K562 (cell line): ENCODE measurements around the gene BCL2L12. TPM values are rescaled to one million over a fixed set of nuclear protein-coding genes. Genes with fewer than 3 reads are reported as not detected.

Source experiments
- CHD2 ChIP-seq: IDR thresholded peaks from 2 replicates; pipeline ENCODE4 v1.6.1; 2011; ENCODE audit warnings: low read depth, low read length
- ELF1 ChIP-seq: fragments of 200-800 bp; sonication (Bioruptor generic); IDR thresholded peaks from 2 replicates; pipeline ENCODE4 v1.6.1; 2016; ENCODE audit warnings: missing genetic modification characterization, missing compliant biosample characterization
- EP400 ChIP-seq: fragments of 450-650 bp; IDR thresholded peaks from 2 replicates; pipeline ENCODE4 v1.6.1; 2017; ENCODE audit warnings: antibody characterized with exemption, mild to moderate bottlenecking, moderate library complexity
- HMG20B ChIP-seq: fragments of 250-450 bp; sonication (Bioruptor Pico); IDR thresholded peaks from 2 replicates; pipeline ENCODE4 v1.5.0; 2021; ENCODE audit warnings: mild to moderate bottlenecking
- KAT7 ChIP-seq: sonication (generic); formaldehyde crosslinking; IDR thresholded peaks from 2 replicates; pipeline ENCODE4 v1.8.0; 2022; ENCODE audit warnings: missing genetic modification reagents, mild to moderate bottlenecking, borderline replicate concordance
- NR2C1 ChIP-seq, 2 experiments: fragments of 450-650 bp; IDR thresholded peaks; 2 replicates each; pipeline ENCODE4 v1.6.1; 2017; ENCODE audit warnings: mild to moderate bottlenecking in 2 of 2, antibody characterized with exemption in 1 of 2, inconsistent platforms in 1 of 2, missing compliant biosample characterization in 1 of 2, missing genetic modification characterization in 1 of 2
- TRIM28 ChIP-seq: fragments of 450-650 bp; IDR thresholded peaks from 2 replicates; pipeline ENCODE4 v1.6.1; 2017
- ZNF232 ChIP-seq: sonication (generic); formaldehyde crosslinking; IDR thresholded peaks from 2 replicates; pipeline ENCODE4 v1.8.0; 2022; ENCODE audit warnings: mild to moderate bottlenecking, missing genetic modification reagents
- polyA plus RNA-seq, 8 experiments: library from polyadenylated mRNA; depleted of rRNA in 4 of 8; stranded (reverse) in 5 of 8; unstranded in 3 of 8; fragments of >200 nt; fragmentation: Nextera tagmentation in 2 of 8; fragmentation: Illumina TruSeq in 1 of 8; extraction: Ambion mirVana in 2 of 8; extraction: Trizol in 1 of 8; gene quantifications; 2 replicates each; pipeline versions ENCODE4 v1.2.1 to v1.2.3, GENCODE V29; 2011 to 2014; ENCODE audit warnings: inconsistent platforms in 1 of 8, missing spikeins in 1 of 8
- total RNA-seq, 7 experiments: library from RNA; depleted of rRNA in 6 of 7; stranded (reverse); fragments of >200 nt in 6 of 7; fragmentation: Illumina TruSeq in 2 of 7; extraction: Trizol in 2 of 7; gene quantifications; 2 replicates each; pipeline versions ENCODE4 v1.2.1 to v1.2.3, GENCODE V29; 2011 to 2021; ENCODE audit warnings: low replicate concordance in 1 of 7
- TF ChIP-seq, protein P1 (sequence below): conservative IDR thresholded peaks from 2 replicates; pipeline ENCODE4 v1.6.1; 2011; ENCODE audit warnings: low read depth, mild to moderate bottlenecking, low read length; ENCODE audit not compliant: control insufficient read depth
- TF ChIP-seq, protein P2 (sequence below): fragments of 250-450 bp; sonication (Bioruptor Pico); IDR thresholded peaks from 2 replicates; pipeline ENCODE4 v1.8.0; 2021; ENCODE audit warnings: moderate library complexity, mild to moderate bottlenecking, inconsistent platforms
- TF ChIP-seq, protein P3 (sequence below): fragments of 250-450 bp; sonication (Bioruptor Pico); IDR thresholded peaks from 2 replicates; pipeline ENCODE4 v1.6.1; 2021; ENCODE audit warnings: mild to moderate bottlenecking
- TF ChIP-seq, protein P4 (sequence below): fragments of 250-450 bp; sonication (Bioruptor Pico); IDR thresholded peaks from 2 replicates; pipeline ENCODE4 v1.5.0; 2022; ENCODE audit warnings: mild to moderate bottlenecking
- TF ChIP-seq, protein P5 (sequence below): fragments of 150-350 bp; IDR thresholded peaks from 2 replicates; pipeline ENCODE4 v1.6.1; 2014; ENCODE audit warnings: low read depth, mild to moderate bottlenecking, low read length, borderline replicate concordance
- TF ChIP-seq, protein P6 (sequence below): fragments of 200-400 bp; formaldehyde crosslinking; IDR thresholded peaks from 2 replicates; pipeline ENCODE4 v1.6.1; 2017; ENCODE audit warnings: mild to moderate bottlenecking, low read depth, low read length, moderate library complexity

Gene BCL2L12
- total and polyA plus RNA-seq, 9 of the 15 experiments (the other 6 are each of a cell fraction or from before 2014, with no cell fraction given): 7.4 to 263 (median 81.2) TPM

DNA sequence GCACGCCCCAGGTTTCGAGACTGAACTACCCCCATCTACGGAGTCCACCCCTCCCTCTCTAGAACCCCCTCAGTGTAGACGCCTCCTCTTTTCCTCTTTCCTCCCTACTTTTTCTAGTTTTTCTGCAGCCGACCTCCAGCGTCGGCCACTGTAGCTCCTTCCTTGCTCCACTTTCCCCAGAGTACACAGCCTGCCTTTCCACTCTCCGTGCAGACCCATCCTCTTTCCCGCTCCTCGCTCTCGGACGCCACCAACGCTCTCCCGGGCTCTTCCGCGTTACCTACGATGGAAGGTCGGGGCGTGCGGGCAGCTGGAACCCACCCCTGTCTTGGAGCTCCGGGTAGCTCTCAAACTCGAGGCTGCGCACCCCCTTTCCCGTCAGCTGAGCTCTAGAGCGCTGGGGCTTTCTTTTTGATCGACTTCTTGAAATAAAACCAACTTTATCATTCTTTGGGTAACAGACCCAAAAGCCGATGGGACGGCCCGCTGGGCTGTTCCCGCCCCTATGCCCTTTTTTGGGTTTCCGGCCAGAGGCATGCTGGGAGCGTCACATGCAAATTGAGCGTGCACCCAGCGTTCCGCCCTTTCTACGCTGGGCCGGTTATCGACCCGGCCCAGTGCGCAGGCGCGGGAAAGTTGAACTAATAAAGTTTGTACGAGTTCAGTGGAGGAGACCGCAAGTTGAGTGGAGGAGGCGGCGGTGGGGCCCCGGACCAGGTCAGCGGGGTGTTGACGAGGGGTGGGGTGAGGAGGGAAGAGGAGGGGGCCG, at the start of gene BCL2L12, which contains the start of gene IRF3 (continued):
- TF ChIP-seq, protein P1, sequence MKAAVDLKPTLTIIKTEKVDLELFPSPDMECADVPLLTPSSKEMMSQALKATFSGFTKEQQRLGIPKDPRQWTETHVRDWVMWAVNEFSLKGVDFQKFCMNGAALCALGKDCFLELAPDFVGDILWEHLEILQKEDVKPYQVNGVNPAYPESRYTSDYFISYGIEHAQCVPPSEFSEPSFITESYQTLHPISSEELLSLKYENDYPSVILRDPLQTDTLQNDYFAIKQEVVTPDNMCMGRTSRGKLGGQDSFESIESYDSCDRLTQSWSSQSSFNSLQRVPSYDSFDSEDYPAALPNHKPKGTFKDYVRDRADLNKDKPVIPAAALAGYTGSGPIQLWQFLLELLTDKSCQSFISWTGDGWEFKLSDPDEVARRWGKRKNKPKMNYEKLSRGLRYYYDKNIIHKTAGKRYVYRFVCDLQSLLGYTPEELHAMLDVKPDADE: no peak
- TF ChIP-seq, protein P2, sequence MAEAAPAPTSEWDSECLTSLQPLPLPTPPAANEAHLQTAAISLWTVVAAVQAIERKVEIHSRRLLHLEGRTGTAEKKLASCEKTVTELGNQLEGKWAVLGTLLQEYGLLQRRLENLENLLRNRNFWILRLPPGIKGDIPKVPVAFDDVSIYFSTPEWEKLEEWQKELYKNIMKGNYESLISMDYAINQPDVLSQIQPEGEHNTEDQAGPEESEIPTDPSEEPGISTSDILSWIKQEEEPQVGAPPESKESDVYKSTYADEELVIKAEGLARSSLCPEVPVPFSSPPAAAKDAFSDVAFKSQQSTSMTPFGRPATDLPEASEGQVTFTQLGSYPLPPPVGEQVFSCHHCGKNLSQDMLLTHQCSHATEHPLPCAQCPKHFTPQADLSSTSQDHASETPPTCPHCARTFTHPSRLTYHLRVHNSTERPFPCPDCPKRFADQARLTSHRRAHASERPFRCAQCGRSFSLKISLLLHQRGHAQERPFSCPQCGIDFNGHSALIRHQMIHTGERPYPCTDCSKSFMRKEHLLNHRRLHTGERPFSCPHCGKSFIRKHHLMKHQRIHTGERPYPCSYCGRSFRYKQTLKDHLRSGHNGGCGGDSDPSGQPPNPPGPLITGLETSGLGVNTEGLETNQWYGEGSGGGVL (CRISPR knock-in tag): no peak
- TF ChIP-seq, protein P3, sequence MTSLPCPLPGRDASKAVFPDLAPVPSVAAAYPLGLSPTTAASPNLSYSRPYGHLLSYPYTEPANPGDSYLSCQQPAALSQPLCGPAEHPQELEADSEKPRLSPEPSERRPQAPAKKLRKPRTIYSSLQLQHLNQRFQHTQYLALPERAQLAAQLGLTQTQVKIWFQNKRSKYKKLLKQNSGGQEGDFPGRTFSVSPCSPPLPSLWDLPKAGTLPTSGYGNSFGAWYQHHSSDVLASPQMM (CRISPR knock-in tag): no peak
- TF ChIP-seq ZNF232 (no peak), EP400 (peak; percentile 82), HMG20B (CRISPR knock-in tag) (no peak), ELF1 (tag) (peak; percentile 89), NR2C1 (IDR thresholded peaks at IDR 0.05) (no peak), NR2C1 (tag; IDR thresholded peaks at IDR 0.05) (no peak), KAT7 (CRISPR knock-in tag) (no peak), CHD2 (no peak), TRIM28 (no peak)
- TF ChIP-seq, protein P4, sequence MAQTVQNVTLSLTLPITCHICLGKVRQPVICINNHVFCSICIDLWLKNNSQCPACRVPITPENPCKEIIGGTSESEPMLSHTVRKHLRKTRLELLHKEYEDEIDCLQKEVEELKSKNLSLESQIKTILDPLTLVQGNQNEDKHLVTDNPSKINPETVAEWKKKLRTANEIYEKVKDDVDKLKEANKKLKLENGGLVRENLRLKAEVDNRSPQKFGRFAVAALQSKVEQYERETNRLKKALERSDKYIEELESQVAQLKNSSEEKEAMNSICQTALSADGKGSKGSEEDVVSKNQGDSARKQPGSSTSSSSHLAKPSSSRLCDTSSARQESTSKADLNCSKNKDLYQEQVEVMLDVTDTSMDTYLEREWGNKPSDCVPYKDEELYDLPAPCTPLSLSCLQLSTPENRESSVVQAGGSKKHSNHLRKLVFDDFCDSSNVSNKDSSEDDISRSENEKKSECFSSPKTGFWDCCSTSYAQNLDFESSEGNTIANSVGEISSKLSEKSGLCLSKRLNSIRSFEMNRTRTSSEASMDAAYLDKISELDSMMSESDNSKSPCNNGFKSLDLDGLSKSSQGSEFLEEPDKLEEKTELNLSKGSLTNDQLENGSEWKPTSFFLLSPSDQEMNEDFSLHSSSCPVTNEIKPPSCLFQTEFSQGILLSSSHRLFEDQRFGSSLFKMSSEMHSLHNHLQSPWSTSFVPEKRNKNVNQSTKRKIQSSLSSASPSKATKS: no peak
- TF ChIP-seq, protein P5, sequence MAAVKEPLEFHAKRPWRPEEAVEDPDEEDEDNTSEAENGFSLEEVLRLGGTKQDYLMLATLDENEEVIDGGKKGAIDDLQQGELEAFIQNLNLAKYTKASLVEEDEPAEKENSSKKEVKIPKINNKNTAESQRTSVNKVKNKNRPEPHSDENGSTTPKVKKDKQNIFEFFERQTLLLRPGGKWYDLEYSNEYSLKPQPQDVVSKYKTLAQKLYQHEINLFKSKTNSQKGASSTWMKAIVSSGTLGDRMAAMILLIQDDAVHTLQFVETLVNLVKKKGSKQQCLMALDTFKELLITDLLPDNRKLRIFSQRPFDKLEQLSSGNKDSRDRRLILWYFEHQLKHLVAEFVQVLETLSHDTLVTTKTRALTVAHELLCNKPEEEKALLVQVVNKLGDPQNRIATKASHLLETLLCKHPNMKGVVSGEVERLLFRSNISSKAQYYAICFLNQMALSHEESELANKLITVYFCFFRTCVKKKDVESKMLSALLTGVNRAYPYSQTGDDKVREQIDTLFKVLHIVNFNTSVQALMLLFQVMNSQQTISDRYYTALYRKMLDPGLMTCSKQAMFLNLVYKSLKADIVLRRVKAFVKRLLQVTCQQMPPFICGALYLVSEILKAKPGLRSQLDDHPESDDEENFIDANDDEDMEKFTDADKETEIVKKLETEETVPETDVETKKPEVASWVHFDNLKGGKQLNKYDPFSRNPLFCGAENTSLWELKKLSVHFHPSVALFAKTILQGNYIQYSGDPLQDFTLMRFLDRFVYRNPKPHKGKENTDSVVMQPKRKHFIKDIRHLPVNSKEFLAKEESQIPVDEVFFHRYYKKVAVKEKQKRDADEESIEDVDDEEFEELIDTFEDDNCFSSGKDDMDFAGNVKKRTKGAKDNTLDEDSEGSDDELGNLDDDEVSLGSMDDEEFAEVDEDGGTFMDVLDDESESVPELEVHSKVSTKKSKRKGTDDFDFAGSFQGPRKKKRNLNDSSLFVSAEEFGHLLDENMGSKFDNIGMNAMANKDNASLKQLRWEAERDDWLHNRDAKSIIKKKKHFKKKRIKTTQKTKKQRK: no peak
- TF ChIP-seq, protein P6, sequence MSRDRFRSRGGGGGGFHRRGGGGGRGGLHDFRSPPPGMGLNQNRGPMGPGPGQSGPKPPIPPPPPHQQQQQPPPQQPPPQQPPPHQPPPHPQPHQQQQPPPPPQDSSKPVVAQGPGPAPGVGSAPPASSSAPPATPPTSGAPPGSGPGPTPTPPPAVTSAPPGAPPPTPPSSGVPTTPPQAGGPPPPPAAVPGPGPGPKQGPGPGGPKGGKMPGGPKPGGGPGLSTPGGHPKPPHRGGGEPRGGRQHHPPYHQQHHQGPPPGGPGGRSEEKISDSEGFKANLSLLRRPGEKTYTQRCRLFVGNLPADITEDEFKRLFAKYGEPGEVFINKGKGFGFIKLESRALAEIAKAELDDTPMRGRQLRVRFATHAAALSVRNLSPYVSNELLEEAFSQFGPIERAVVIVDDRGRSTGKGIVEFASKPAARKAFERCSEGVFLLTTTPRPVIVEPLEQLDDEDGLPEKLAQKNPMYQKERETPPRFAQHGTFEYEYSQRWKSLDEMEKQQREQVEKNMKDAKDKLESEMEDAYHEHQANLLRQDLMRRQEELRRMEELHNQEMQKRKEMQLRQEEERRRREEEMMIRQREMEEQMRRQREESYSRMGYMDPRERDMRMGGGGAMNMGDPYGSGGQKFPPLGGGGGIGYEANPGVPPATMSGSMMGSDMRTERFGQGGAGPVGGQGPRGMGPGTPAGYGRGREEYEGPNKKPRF: no peak
